ENCODE results near the gene MRPL49. TPM values are rescaled to one million over a fixed set of nuclear protein-coding genes. Genes with fewer than 3 reads are reported as not detected.

Gene MRPL49
- polyA plus RNA-seq, 1 donor: 23.5 TPM

- DNase-seq: no peak
These were observed 18.6 kb upstream of the MRPL49 start for GRCh38 chr11:65103476-65103875.

GRCh38 chr11:65104628-65105027 lies 17.5 kb upstream of the MRPL49 start:
- no peak for DNase-seq

- DNase-seq: no peak
These were observed 15.0 kb upstream of the MRPL49 start for GRCh38 chr11:65107078-65107477.

GRCh38 chr11:65107751-65108468 lies 14.2 kb upstream of the MRPL49 start:
- DNase-seq: no peak

GRCh38 chr11:65108469-65109123 lies 13.5 kb upstream of the MRPL49 start:
- DNase-seq: no peak

- no peak for DNase-seq
These were observed 12.6 kb upstream of the MRPL49 start for GRCh38 chr11:65109231-65110198.

GRCh38 chr11:65110354-65110861 lies 11.7 kb upstream of the MRPL49 start:
- DNase-seq: peak; percentile 80

GRCh38 chr11:65111159-65111743 lies 10.9 kb upstream of the MRPL49 start:
- no peak for DNase-seq

- peak; percentile 91 for DNase-seq
These were observed 10.2 kb upstream of the MRPL49 start, which contains the start of gene TM7SF2 for GRCh38 chr11:65111744-65112545. Gene TM7SF2 (plus strand): TSS chr11:65111872. CDS start chr11:65112016, 144 bp downstream.

- DNase-seq: no peak
These were observed 9.4 kb upstream of the MRPL49 start for GRCh38 chr11:65112546-65113360.

GRCh38 chr11:65113361-65113756 lies 8.8 kb upstream of the MRPL49 start:
- DNase-seq: no peak

- no peak for DNase-seq
These were observed 8.3 kb upstream of the MRPL49 start for GRCh38 chr11:65113839-65114238.

- no peak for DNase-seq
These were observed 7.5 kb upstream of the MRPL49 start for GRCh38 chr11:65114538-65115171.

GRCh38 chr11:65115361-65116082 lies 6.6 kb upstream of the MRPL49 start:
- no peak for DNase-seq

- DNase-seq: no peak
These were observed 5.5 kb upstream of the MRPL49 start for GRCh38 chr11:65116370-65117205.

- DNase-seq: peak; percentile 99
These were observed 4.7 kb upstream of the MRPL49 start, which contains the start of gene ZNHIT2 for GRCh38 chr11:65117206-65118096. Gene ZNHIT2 (minus strand): TSS chr11:65117701. CDS start chr11:65117653, 48 bp downstream.
